Renal pelvis (tissue), 4 donors: ENCODE results near the gene ZFP37. TPM values are rescaled to one million over a fixed set of nuclear protein-coding genes. Genes with fewer than 3 reads are reported as not detected.

Source experiments
- DNase-seq: peaks from one replicate; pipeline ENCODE4 v3.0.0-alpha.2; 2013
- polyA plus RNA-seq, 3 donors: library from polyadenylated mRNA; unstranded; fragments of 120-200 nt; gene quantifications; one replicate each; pipeline ENCODE4 v1.2.1, GENCODE V29; 2013; ENCODE audit not compliant: insufficient read length in 3 of 3

The ZFP37 gene
- polyA plus RNA-seq, 3 donors = 9.6 to 12.2 (median 10.8) TPM

GRCh38 chr9:113005777-113006176, 50.7 kb downstream of the ZFP37 start:
- DNase-seq = no peak

GRCh38 chr9:112997236-112997941, 59.1 kb downstream of the ZFP37 start:
- no peak for DNase-seq

Other genes starting within 250 kb of the ZFP37 start
- under 1 TPM; 0.16 to 0.43 (median 0.17) TPM for gene SLC46A2, start 165.8 kb downstream of the ZFP37 start, polyA plus RNA-seq
- gene ZNF883, start 44.5 kb downstream of the ZFP37 start, polyA plus RNA-seq = 10 to 100 TPM in 1 of 3 donors, 1 to 10 TPM in 2; 7.1 to 10.4 (median 8.3) TPM
- gene SLC31A2, start 94.3 kb upstream of the ZFP37 start, polyA plus RNA-seq = 1 to 10 TPM; 2.5 to 3.8 (median 3.3) TPM
- gene FKBP15, start 164.6 kb upstream of the ZFP37 start, polyA plus RNA-seq = 10 to 100 TPM; 31.4 to 33.1 (median 32.8) TPM
- 10 to 100 TPM; 18.7 to 30.3 (median 23.8) TPM for gene SLC31A1, start 164.8 kb upstream of the ZFP37 start, polyA plus RNA-seq
- 10 to 100 TPM; 33.0 to 42.9 (median 36.3) TPM for gene CDC26, start 218.8 kb upstream of the ZFP37 start, polyA plus RNA-seq
- gene PRPF4, start 218.9 kb upstream of the ZFP37 start, polyA plus RNA-seq = 10 to 100 TPM; 30.6 to 42.9 (median 40.3) TPM
- 1 to 10 TPM; 6.0 to 8.7 (median 7.0) TPM for gene RNF183, start 246.7 kb upstream of the ZFP37 start, polyA plus RNA-seq